Measurements from ENCODE around the gene RND1.
"Not testable (repeated sequence)": the region's sequence is repeated elsewhere in the genome, so short reads cannot be mapped to it uniquely, and the experiment has no call there.

RND1 gene

DNA sequence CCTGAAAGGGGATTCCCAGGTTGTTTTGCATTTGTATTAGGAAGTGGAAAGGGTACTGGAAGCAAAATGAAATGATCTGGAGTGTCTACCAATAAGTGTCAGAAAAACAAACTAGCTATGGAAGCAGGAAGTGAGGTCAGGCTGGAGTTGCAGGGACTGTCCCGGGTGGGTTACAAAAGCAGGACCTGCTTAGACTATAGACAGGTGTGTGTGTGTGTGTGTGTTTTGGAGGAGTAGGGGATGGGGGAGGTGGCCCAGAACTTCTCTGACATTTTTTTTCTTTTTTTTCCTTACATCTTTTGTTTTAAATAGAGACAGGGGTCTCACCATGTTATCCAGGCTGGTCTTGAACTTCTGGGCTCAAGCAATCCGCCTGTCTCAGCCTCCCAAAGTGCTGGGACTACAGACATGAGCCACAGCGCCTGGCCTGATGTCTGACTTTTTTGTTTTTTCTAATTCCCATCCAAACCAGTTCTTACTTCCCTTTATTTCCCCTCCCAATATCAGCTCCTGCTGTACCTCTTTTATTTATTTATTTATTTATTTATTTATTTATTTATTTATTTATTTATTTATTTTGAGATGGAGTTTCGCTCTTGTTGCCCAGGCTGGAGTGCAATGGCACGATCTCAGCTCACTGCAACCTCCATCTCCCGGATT, 512 bp upstream of the RND1 start:
- DNase-seq: no peak

DNA sequence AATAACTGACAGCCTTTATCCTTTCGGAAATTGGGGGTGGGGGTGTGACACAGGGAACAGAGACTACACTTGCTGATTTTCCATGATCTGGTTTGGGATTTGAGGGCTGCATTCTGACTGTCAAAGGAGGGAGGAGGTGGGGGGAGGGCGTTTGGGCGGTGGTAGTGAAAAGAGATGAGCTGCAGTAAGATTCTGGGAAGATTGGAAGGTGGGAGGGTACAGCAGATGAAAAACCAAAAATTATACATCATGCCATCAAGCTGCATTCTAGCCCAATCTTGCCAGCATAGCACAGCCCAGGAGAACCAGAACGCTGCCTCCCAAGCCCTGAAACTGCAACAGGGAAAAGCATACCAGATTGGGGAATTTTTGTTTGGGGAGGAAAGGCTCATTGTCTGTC, 2.4 kb downstream of the RND1 start:
- no peak for DNase-seq

DNA sequence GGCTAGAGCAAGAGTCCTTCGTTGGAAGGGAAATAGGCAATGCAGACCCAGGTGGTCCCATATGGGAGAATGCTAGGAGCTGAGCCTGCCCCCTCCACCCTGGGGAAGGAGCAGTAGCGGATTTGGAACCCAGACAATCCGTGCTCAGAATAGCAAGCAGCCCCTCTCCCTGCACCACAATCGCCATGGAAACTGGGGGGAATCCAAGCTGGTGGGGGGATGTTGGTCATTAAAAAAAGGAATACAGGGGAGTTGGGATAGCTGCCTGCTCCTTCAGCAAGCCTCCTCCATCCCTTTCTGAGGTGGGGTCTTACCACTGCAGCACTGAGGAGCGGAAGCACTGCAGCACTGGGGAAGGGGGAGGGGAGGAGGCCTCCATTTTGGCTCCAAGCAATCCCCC, 2.9 kb downstream of the RND1 start:
- no peak for DNase-seq

DNA sequence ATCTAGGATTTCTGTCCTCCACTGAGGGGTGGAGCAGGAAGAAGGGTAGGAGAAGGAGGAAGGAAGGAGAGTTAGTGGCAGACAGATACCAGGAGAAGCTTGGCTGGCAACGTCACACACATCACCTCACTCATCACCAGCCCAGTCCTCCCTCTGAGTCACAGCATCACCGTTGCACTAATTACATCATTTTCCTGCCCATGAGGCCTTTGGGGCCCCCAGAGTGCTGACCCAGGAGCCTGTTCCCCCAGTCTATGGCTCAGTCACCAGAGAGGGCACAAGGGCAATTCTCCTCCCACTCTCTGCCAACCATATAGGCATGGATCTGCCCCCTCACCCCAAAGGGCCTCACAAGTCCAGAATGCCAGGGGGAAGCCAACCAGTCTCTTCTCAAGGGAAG, 4.6 kb downstream of the RND1 start:
- DNase-seq: no peak

DNA sequence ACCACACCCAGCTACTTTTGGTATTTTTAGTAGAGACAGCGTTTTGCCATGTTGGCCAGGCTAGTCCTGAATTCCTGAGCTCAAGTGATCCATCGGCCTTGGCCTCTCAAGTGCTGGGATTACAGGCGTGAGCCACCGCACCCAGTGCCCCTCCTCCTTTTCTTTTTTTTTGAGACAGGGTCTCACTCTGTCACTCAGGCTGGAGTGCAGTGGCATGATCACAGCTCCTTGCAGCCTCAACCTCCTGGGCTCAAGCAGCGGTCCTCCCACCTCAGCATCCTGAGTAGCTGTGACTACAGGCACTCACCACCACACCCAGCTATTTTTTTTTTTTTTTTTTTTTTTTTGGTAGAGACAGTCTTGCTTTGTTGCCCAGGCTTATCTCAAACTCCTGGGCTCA, 5.4 kb downstream of the RND1 start:
- DNase-seq: not testable (repeated sequence)

DNA sequence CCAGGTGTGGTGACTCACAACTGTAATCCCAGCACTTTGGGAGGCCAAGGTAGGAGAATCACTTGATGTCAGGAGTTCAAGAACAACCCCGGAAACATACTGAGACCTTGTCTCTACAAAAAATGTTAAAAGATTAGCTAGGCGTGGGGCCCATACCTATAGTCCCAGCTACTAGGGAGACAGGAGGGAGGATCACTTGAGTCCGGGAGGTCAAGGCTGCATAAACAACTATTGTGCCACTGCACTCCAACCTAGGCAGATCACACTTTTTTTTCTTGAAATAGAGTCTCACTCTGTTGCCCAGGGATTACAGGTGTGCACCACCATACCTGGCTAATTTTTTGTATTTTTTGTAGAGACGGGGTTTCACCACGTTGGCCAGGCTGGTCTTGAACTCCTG, 6.1 kb downstream of the RND1 start:
- DNase-seq: no peak

DNA sequence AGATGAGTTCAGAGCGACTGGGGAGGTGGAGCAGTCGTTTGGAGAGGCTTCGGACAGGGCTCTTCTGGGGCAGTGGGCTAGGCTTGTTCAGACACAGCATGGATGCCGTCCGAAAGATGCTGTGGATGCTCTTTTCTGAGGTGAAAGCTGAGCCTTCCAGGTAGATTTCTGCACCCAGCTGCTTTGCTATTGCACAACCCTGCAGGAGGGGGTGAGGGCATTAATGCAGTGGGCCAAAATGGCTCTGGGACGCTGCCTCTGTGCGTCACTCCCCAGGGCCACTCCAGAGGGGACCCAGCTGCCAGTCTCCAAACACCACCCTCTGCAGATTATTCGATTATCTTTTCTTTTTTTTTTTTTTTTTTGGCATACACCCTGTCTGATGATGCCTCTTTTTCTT, 7.6 kb downstream of the RND1 start:
- no peak for DNase-seq

DNA sequence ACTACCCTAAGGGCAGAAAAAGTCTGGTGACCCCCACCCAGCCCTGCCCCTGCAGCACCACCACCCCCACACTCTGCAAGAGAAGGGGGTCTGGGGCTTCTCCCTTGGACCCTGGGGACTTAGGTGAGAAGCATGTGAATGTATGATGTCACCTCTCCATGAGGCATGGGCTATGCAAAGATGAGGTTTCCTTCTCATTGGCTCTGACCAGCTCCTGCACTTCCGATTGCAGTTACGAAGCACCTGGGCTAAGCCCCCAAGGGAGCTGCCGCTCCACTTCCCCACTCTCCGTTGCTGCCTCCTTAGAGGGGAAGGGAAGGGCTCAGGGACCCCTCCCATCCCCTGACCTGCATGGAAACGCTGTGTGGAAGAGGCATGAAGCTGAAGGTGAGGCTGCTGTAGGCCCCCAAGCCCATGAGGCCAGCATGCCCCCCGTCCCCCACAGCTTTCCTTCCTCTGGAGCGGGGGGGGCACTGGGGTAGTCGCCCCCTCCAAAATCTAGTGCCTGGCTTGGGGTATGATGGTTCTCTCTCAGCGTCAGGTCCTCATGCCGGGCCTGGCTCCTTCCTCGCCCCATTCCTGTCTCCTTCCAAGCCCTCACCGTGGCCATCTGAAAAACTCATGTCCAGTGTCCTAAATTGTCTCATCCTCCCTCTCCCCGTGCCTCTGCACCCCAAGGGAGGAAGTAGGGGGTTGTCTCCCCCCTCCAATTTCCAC, 8.2 kb downstream of the RND1 start:
- DNase-seq: no peak

DNA sequence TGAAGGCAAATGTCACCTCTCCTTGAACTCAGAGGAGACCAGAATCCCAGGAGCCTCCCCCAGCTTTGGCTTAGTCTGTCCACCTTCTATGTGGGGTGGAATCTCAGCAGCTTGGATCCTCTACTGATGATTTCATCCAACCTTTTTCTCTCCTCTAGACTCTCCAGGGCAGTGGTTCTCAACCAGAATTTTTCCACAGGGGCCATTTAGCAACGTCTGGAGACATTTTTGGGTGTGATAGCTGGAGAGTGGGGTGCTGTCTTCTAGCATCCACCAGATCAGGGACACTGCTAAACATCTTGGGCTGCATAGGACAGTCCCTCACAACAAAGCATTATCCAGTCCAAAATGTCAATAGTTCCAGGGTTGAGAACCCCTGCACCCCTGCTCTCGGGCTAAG, 9.3 kb downstream of the RND1 start:
- DNase-seq: no peak

DNA sequence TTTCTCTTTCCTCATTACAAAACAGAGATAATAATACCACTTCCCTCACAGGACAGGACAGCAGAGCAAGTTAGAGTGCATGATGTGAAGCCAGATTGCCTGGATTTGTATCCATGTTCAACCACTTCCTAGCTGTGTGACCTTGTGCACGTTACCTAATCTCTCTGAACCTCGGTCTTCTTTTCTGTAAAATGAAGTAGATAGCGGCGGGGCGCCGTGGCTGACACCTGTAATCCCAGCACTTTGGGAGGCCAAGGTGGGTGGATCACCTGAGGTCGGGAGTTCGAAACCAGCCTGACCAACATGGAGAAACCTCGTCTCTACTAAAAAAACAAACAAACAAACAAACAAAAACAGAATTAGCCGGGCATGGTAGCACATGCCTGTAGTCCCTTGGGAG, 10.7 kb downstream of the RND1 start:
- not testable (repeated sequence) for DNase-seq

DNA sequence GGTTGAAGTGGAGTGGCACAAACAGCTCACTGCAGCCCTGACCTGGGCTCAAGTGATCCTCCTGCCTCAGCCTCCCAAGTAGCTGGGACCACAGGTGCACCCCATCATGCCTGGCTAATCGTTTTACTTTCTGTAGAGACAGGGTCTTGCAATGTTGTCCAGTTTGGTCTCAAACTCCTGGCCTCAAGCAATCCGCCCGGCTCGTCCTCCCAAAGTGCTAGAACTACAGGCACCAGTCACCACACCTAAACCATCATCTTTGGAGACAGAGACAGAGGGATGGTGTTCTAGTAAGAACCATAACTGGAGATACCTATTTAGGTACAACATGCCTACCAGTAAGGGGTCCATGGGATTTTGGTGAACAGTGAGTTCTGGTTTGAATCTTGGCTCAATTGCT, 11.2 kb downstream of the RND1 start:
- no peak for DNase-seq

DNA sequence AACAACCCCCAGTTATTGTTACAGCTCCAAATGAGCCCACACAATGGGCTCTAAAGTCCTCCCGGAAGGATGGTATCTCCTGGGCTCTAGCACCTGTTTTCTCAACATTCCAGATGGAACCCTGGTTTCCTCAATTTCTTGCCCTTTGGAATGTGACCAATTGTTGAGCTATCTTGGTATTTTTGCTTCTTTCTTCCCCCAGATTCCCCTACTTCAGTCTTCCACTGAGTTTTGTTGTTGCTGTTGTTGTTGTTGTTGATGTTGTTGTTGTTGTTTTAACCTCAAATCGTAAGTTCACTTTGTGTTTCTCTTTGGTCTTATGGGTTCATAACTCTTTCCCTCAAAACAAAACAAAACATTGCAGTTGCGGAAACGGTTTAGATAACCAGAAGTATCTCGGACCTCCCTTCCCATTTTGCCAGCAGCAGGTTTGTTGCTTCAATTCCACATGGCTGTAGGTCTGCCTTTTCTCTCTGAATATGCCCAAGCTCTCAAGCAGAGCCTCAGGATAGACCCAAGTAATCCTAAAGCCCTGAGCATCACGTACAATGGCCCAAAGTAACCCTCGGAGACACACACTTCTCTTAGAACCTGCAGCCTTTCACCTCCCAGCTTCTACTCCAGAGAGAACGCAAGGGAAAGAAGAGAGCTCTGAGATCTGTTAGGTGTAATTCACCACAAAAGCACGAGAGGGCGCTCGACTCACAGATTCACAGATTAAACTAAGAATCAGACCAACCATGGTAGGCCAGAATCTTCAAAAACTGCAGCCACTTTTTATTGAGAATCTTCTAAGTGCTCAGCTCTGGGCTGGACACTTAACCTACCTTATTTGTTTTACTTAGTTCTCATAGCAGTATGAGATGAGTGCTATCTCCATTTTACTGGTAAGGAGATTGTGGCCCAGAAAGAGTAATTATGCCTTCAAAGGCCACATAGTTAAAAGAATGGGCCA, 12.7 kb downstream of the RND1 start:
- DNase-seq: peak; percentile 83

DNA sequence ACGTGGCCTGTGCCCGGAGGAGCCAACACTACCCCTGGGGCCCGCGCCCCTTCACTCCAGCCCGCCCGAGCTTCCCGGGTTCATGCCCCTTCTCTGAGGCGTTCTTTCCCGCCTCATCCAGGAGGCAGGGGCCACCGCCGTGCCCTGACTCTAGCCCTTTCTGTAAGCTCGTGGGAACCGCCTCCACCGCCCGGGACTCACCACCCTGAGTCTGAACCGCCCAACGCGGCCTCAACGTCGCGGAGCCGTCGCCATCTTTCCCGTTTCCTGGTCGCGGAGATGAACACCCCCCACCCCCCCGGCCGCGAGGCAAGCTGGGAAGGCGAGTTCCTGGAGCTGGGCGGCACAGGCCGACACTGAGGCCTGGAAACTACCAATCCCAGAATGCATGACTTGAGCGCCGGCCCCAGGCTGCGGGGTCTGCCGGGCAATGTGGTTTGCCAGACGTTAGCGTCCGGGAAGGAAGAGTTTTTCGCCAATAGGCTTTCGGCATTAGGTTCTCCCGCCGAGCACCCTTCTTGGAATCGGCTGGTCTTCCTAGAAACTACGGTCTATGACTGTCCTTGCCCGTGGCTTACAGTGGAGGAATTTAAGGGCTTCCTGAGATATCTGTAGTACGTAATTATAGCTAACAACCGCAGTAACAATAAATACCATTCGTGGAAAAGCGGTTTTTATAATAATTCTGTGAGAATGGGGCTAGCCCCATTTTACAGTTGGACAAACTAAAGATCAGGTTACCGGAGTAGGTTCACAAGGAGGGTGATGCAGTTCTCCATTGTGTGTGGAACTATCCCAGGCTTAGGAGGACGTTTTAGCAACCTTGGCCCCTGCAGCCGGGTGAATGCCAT, 13.6 kb downstream of the RND1 start, which contains the start of gene DDX23:
TSS of gene DDX23 (minus strand) at position 281 of the 851 bp plus-strand sequence. CDS start 6,381 bp downstream, outside the sequence.
- peak; percentile 98 for DNase-seq

DNA sequence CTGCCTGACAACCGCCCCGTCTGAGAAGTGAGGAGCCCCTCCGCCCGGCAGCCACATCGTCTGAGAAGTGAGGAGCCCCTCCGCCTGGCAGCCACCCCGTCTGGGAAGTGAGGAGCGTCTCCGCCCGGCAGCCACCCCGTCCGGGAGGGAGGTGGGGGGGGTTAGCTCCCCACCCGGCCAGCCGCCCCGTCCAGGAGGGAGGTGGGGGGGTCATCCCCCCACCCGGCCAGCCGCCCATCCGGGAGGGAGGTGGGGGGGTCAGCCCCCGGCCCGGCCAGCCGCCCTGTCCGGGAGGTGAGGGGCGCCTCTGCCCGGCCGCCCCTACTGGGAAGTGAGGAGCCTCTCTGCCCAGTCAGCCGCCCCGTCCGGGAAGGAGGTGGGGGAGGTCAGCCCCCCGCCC, 23.6 kb downstream of the RND1 start:
- DNase-seq: not testable (repeated sequence)

DNA sequence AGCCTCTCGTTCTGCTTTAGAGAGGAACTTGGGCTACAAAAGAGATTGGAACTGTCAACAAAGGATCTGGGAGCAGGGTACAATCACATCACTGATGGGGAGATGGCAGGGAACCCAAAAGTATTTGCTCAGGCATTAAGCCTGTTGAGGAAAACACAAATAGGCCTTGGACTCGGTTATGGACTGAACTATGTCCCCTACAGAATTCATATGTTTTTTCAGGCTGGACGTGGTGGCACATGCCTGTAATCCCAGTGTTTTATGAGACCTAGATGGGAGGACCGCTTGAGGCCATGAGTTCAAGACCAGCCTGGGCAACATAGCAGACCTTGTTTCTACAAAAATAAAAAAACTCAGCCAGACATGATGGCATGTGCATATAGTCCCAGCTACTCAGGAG, 27.6 kb downstream of the RND1 start:
- DNase-seq: no peak

DNA sequence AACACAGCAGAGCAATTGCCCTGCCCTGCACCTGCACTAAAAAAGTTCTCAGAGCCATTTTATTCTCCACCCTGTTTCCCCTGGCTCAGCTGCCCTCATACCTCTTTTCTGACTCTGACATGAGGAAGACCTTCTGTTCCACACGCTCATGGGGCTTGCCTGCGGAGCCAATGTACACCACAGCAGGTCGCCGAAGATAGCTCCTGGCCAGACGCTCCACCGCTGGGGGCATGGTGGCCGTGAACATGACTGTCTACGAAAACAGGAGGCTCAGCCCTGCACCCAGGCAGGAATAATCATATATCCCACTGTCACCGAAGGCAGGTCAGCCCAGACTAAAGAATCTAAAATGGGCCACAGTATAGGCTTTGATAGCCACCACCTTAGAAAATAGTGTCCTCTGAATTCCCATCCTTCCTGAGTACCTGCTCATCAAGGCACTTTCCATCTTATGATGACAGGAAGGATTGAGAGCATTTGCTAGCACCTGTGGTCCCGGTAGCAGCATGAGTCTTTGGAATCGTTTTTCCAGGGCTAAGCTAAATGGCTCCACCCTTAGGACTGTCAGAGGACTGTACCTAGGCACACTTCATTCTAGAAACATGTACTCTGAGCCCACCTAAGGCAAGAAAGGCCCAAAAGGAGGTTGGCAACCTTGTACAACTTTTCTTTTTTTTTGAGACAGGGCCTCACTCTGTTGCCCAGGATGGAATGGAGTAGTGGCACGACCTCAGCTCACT, 33.2 kb downstream of the RND1 start:
- DNase-seq: no peak

DNA sequence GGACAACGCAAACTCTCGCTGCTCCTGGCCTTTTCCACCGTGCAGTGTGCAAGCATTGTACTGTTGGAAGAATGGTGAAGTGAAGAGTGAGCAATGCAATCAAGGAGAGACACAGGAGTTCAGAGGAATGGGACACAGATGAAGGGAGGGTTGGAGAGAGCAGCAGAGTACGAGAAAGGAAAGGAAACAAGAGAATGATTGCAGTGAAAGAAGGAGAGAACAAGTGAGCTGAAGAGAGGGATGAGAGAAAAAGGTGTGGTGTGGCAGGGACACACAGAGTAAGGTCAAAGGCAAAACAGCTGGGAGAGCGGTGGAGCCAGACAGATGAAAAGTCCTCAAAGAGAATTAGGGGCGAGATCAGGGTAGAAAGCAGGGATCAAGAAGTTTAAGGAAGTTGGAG, 34.4 kb downstream of the RND1 start:
- no peak for DNase-seq

DNA sequence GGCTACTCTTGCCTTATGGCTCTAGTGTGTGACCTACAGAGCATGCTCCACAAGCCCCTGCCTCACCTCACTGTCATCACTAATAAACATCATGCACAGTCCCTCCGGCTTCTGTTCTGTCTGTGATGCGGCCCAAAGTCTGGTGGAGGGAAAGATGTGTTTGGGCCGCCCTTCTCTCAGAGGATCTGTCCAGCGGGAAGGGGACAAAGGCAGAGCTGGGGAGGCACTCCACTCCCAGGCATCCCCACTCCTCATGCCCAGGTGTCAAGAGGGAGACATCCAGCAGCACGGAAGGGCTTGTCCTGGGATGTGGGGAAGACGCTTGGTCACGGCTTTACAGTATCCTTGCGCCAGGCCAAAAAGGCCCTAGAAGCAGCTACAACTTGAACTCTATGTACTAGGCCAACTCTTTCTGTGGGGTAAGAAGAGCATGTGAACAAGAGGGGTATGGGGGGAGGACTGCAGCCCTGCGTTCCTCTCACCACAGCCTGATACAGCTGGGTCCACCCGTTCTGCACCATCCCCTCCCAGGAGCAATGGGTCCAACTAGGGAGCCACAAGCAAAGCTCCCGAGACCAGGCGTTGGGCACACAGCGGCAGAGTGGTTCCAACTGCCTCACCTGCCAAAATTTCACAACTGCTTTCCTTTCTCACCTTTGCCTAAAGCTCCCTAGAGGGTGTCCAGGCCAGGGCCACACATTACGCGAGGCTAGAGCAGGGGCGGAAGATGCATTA, 36.7 kb downstream of the RND1 start:
- no peak for DNase-seq

DNA sequence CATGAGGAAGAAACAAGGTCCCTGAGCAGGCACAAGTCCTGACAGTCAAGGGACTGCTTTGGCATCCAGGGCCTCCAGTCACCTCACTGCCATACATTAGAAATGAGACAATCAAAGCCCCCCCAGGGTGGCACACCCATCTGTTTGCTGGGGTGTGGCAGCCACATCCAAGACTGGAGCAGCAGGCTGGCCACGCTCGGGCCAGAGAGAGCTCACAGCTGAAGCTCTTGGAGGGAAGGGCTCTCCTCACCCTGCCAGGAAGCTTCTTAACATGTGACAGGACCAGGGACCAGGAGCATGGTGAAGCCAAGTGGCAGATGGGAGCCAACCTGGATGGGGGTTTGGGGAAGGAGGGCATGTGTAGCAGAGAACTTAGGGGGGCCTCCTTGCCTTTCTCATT, 37.4 kb downstream of the RND1 start:
- no peak for DNase-seq

DNA sequence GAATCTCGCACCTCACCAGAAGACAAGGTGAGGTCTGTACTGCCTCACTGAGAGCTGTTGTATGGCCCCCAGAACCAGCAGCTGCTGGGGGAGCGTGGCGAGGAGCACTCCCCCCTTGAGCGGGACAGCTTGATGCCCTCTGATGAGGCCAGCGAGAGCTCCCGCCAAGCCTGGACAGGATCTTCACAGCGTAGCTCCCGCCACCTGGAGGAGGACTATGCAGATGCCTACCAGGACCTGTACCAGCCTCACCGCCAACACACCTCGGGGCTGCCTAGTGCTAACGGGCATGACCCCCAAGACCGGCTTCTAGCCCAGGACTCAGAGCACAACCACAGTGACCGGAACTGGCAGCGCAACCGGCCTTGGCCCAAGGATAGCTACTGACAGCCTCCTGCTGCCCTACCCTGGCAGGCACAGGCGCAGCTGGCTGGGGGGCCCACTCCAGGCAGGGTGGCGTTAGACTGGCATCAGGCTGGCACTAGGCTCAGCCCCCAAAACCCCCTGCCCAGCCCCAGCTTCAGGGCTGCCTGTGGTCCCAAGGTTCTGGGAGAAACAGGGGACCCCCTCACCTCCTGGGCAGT, 38.1 kb downstream of the RND1 start:
- DNase-seq: no peak
